C4-2B (cell line): ENCODE measurements around the gene GTF2H4.

ENCODE experiments used
- CTCF ChIP-seq: fragments of 450-650 bp; conservative IDR thresholded peaks from 2 replicates; pipeline ENCODE4 v1.5.1; 2017; ENCODE audit warnings: mild to moderate bottlenecking
- ZFX ChIP-seq: fragments of 450-650 bp; IDR thresholded peaks from 2 replicates; pipeline ENCODE4 v1.6.1; 2017

- TF ChIP-seq CTCF (no peak), ZFX (no peak)
Measured at GRCh38 chr6:30954631-30955366, 46.8 kb downstream of the GTF2H4 start.
